ENCODE measurements around the gene JDP2. TPM values are rescaled to one million over a fixed set of nuclear protein-coding genes. Genes with fewer than 3 reads are reported as not detected.

The JDP2 gene
- total and polyA plus RNA-seq, 2 of the 4 experiments (the other 2 are of a cell fraction), result 35.7 to 38.4 TPM

DNA sequence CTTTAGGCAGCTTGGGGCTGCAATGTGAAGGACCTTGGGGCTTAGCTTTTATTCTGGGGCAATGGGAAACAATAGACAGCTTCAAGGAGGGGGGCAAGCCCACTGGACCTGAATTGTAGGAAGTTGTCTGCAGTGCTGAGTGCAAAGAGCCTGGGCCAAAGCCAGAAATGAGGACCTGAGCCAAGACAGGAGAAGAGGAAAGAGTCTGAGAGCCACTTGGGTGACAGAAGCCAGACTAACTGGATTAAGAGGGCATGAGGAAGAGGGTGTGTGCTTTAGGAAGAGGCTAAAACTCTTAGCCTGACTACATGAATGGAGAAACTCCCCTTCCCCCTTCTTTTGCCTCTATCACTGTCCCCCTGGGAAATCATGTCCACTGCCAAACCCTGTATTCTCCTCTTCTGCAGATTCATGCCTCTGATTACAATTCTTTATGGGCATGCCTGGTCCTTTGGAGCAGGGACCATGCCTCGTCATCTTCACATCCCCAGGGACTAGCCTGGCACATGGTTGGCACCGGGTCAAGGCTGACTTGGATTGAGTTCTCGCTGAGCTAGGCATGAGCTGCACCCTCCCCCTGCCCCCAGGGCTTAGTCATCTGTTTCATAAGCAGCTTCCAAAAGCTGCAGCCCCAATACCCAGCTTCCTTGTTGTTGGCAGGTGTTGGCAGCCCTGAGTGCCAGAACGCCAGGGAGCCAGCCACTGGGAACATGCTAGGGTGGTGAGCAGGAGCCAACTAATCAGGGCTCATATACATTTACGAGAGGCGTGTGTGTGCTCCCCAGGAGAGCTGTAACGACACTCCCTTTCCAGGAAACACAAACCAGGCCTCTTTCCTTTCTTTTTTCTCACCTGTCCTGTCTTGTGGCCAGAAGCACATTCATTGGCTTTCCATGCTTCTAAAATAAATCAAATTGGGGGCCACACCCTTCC lies 27.7 kb upstream of the JDP2 start:
- Histone ChIP-seq H2AK9ac (replicated peaks; ENCODE audit: low read depth, low read length, poor library complexity) (no peak overlapping the region), H2AK5ac (ENCODE audit: low read depth, low read length) (no peak overlapping the region), H3K4ac (ENCODE audit: low read depth, low read length) (no peak overlapping the region), H3K9me3 (ENCODE audit: control insufficient read depth, insufficient read depth, low read length) (peaks cover 7% of the 10 kb centered on the region), H3K56ac (ENCODE audit: extremely low read depth, insufficient read depth, low read length) (no peak overlapping the region), H3K27ac (ENCODE audit: insufficient read depth, low read length) (no peak overlapping the region), H4K91ac (ENCODE audit: insufficient read depth, low read depth, low read length) (no peak overlapping the region), H3K79me1 (ENCODE audit: low read depth in 1 of 2, low read length in 2 of 2) (no peaks in the 10 kb centered on the region), H4K8ac (ENCODE audit: low read depth in 2 of 2, low read length in 2 of 2) (no peak overlapping the region), H4K5ac (ENCODE audit: low read depth, low read length) (no peak overlapping the region), H3K4me2 (ENCODE audit: low read depth, low read length) (no peak overlapping the region), H3K36me3 (ENCODE audit: control insufficient read depth, insufficient read depth, low read length) (no peaks in the 10 kb centered on the region), H4K20me1 (ENCODE audit: insufficient read depth, low read length) (no peaks in the 10 kb centered on the region), H2BK15ac (ENCODE audit: low read depth, low read length) (no peak overlapping the region), H2BK20ac (ENCODE audit: low read depth, low read length) (no peak overlapping the region), H3K14ac (replicated peaks; ENCODE audit: low read depth, low read length) (no peak overlapping the region), H3K9me1 (ENCODE audit: insufficient read depth, low read length) (no peaks in the 10 kb centered on the region), H3K4me3 (ENCODE audit: insufficient read depth, low read depth, low read length) (no peak overlapping the region), H3K27me3 (ENCODE audit: control insufficient read depth, insufficient read depth, low read length) (peaks cover 49% of the 10 kb centered on the region), H3K9ac (ENCODE audit: low read depth, low read length) (no peak overlapping the region), H3K18ac (ENCODE audit: low read depth, low read length) (no peak overlapping the region), H3K4me1 (ENCODE audit: control insufficient read depth, insufficient read depth, low read length) (peaks cover 2% of the 10 kb centered on the region; the same call in 1 of the 2 replicates), H2BK120ac (ENCODE audit: low read depth, low read length) (no peak overlapping the region), H2AFZ (replicated peaks; ENCODE audit: low read length, poor library complexity) (no peak overlapping the region), H3K23ac (ENCODE audit: low read depth, low read length) (no peak overlapping the region), H2BK5ac (ENCODE audit: low read depth, low read length, poor library complexity, severe bottlenecking) (no peak overlapping the region)
- BruUV-seq (replicated peaks), result no TSS peak
- ChIA-PET CTCF (no interaction called here), POLR2A (ENCODE audit: unreplicated experiment) (no interaction called here)
- intact Hi-C loops (cut with micrococcal nuclease), result no loop called here
- dilution Hi-C loops (cut with HindIII; ENCODE audit: low sequenced_read_pairs, unreplicated experiment), result no loop called here
- in situ Hi-C loops (cut with MboI; ENCODE audit: low sequenced_read_pairs), result no loop called here
- no peak for DNase-seq
- no peak; the same call in 1 of the 2 replicates for ATAC-seq (ENCODE audit: low read depth)
- TF ChIP-seq, protein P1, sequence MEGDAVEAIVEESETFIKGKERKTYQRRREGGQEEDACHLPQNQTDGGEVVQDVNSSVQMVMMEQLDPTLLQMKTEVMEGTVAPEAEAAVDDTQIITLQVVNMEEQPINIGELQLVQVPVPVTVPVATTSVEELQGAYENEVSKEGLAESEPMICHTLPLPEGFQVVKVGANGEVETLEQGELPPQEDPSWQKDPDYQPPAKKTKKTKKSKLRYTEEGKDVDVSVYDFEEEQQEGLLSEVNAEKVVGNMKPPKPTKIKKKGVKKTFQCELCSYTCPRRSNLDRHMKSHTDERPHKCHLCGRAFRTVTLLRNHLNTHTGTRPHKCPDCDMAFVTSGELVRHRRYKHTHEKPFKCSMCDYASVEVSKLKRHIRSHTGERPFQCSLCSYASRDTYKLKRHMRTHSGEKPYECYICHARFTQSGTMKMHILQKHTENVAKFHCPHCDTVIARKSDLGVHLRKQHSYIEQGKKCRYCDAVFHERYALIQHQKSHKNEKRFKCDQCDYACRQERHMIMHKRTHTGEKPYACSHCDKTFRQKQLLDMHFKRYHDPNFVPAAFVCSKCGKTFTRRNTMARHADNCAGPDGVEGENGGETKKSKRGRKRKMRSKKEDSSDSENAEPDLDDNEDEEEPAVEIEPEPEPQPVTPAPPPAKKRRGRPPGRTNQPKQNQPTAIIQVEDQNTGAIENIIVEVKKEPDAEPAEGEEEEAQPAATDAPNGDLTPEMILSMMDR (conservative IDR thresholded peaks at IDR 0.05; ENCODE audit: low read depth, low read length), result no peak
- TF ChIP-seq BHLHE40 (IDR thresholded peaks at IDR 0.05; ENCODE audit: low read depth, low read length) (no peak), CEBPB (IDR thresholded peaks at IDR 0.05; ENCODE audit: low read depth, low read length) (no peak), FOS (IDR thresholded peaks at IDR 0.05; ENCODE audit: low read depth, low read length) (no peak), SMC3 (IDR thresholded peaks at IDR 0.05; ENCODE audit: low read depth, low read length) (no peak), MAFK (IDR thresholded peaks at IDR 0.05; ENCODE audit: low read depth, low read length) (no peak), MAZ (IDR thresholded peaks at IDR 0.05; ENCODE audit: borderline replicate concordance, low read depth, low read length) (no peak), NFE2L2 (IDR thresholded peaks at IDR 0.05; ENCODE audit: low read depth, low read length) (no peak), CHD1 (IDR thresholded peaks at IDR 0.05; ENCODE audit: low read depth, low read length) (no peak), RAD21 (IDR thresholded peaks at IDR 0.05; ENCODE audit: low read length) (no peak), MXI1 (IDR thresholded peaks at IDR 0.05; ENCODE audit: borderline replicate concordance, low read depth, low read length) (no peak), POLR2A (IDR thresholded peaks at IDR 0.05; ENCODE audit: low read depth, low read length) (no peak), RFX5 (IDR thresholded peaks at IDR 0.05; ENCODE audit: low read depth, low read length) (no peak)
- TF ChIP-seq, protein P2, sequence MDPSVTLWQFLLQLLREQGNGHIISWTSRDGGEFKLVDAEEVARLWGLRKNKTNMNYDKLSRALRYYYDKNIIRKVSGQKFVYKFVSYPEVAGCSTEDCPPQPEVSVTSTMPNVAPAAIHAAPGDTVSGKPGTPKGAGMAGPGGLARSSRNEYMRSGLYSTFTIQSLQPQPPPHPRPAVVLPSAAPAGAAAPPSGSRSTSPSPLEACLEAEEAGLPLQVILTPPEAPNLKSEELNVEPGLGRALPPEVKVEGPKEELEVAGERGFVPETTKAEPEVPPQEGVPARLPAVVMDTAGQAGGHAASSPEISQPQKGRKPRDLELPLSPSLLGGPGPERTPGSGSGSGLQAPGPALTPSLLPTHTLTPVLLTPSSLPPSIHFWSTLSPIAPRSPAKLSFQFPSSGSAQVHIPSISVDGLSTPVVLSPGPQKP (IDR thresholded peaks at IDR 0.05; ENCODE audit: borderline replicate concordance, low read depth, low read length), result no peak
- TF ChIP-seq, protein P3, sequence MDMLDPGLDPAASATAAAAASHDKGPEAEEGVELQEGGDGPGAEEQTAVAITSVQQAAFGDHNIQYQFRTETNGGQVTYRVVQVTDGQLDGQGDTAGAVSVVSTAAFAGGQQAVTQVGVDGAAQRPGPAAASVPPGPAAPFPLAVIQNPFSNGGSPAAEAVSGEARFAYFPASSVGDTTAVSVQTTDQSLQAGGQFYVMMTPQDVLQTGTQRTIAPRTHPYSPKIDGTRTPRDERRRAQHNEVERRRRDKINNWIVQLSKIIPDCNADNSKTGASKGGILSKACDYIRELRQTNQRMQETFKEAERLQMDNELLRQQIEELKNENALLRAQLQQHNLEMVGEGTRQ (IDR thresholded peaks at IDR 0.05; ENCODE audit: low read depth, low read length), result no peak
- WGBS, 2 experiments (ENCODE audit: extremely low coverage in 2 of 2, insufficient read length in 1 of 2), result 80% methylated on average over 1 of the region's 7 CpGs; no CpG with 5 or more reads in 1 of the 2 experiments
